NT2/D1 (cell line): ENCODE measurements around the gene RPL15.

Source experiments
- SUZ12 ChIP-seq: IDR thresholded peaks from 2 replicates; pipeline ENCODE4 v1.6.1; 2011; ENCODE audit not compliant: insufficient read length, insufficient read depth; ENCODE audit errors: extremely low read depth
- YY1 ChIP-seq: IDR thresholded peaks from 2 replicates; pipeline ENCODE4 v1.6.1; 2011; ENCODE audit not compliant: insufficient read length, insufficient read depth

DNA sequence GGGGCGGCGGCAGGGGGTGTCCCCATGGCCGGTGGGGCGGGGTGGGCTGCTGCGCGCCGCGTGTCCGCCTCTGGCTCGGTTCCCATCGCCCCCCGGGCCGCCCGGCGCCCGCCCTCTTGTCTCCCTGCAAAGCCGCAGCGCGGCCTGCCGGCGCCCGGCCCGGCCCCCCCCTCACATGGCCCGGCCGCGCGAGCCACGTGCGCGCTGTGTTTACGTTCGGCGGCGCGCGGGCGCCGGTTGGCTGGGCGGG lies 28.7 kb downstream of the RPL15 start:
- no peak for TF ChIP-seq YY1
- no peak for TF ChIP-seq SUZ12
